ENCODE data around the gene PARD3. TPM values are rescaled to one million over a fixed set of nuclear protein-coding genes. Genes with fewer than 3 reads are reported as not detected.

PARD3 gene
- total and polyA plus RNA-seq, 2 donors (not counting 3 experiments of a cell fraction or from before 2014, with no cell fraction given), result 7.3 to 24.1 TPM

DNA sequence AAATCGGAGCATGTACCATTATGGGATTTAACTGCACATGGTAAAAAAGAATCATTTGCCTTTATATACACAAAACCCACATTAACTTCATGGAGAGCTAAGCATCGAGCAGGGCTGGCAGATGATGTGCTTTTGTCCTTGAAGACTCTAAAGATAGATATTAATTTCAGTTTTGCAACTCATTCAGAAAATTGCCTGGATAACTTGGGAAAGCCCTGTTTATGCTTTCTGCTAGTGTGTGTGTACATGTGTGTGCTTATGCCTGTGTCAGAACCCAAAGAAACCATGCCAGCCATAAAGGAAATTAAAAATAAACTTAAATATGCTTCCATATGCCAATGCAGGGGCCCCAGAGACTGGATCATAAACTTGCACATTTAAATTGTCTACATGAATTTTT lies 640.0 kb downstream of the PARD3 start:
- H3K27ac ChIP-seq (ENCODE audit: insufficient read depth, low read depth, low read length), result no peak overlapping the region
- no peaks in the 10 kb centered on the region for H3K4me1 ChIP-seq (ENCODE audit: control insufficient read depth, extremely low read depth, insufficient read depth, low read length)
- H3K4me3 ChIP-seq (replicated peaks in 1 of 3; ENCODE audit: insufficient read depth in 1 of 3, low read depth in 1 of 3, low read length in 3 of 3), result no peak overlapping the region
- no peaks in the 10 kb centered on the region for H3K27me3 ChIP-seq (ENCODE audit: control insufficient read depth in 2 of 2, insufficient read depth in 2 of 2, low read length in 2 of 2)
- no peak for TF ChIP-seq POLR2A (IDR thresholded peaks at IDR 0.05; ENCODE audit: low read depth, low read length)
- TF ChIP-seq, protein P1, sequence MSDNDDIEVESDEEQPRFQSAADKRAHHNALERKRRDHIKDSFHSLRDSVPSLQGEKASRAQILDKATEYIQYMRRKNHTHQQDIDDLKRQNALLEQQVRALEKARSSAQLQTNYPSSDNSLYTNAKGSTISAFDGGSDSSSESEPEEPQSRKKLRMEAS (IDR thresholded peaks at IDR 0.05; ENCODE audit: insufficient read depth, insufficient read length), result no peak
- no peak for TF ChIP-seq EZH2 (IDR thresholded peaks at IDR 0.05; ENCODE audit: borderline replicate concordance, low read depth, low read length, severe bottlenecking)
- TF ChIP-seq, protein P2, sequence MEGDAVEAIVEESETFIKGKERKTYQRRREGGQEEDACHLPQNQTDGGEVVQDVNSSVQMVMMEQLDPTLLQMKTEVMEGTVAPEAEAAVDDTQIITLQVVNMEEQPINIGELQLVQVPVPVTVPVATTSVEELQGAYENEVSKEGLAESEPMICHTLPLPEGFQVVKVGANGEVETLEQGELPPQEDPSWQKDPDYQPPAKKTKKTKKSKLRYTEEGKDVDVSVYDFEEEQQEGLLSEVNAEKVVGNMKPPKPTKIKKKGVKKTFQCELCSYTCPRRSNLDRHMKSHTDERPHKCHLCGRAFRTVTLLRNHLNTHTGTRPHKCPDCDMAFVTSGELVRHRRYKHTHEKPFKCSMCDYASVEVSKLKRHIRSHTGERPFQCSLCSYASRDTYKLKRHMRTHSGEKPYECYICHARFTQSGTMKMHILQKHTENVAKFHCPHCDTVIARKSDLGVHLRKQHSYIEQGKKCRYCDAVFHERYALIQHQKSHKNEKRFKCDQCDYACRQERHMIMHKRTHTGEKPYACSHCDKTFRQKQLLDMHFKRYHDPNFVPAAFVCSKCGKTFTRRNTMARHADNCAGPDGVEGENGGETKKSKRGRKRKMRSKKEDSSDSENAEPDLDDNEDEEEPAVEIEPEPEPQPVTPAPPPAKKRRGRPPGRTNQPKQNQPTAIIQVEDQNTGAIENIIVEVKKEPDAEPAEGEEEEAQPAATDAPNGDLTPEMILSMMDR (IDR thresholded peaks at IDR 0.05; ENCODE audit: extremely low read depth in 1 of 2, insufficient read depth in 1 of 2, low read depth in 1 of 2, low read length in 2 of 2), result no peak
- no peak for TF ChIP-seq GATA2 (IDR thresholded peaks at IDR 0.05; ENCODE audit: insufficient read depth, insufficient read length, low read depth, low read length)
- TF ChIP-seq POLR2AphosphoS5 (IDR thresholded peaks at IDR 0.05; ENCODE audit: insufficient read depth, low read depth, low read length), result no peak
- no peak for TF ChIP-seq JUN (IDR thresholded peaks at IDR 0.05; ENCODE audit: borderline replicate concordance, insufficient read depth, insufficient read length, low read depth)
- H3K9me3 ChIP-seq (replicated peaks; ENCODE audit: control insufficient read depth, insufficient read depth, low read length), result no peaks in the 10 kb centered on the region
- no peaks in the 10 kb centered on the region for H3K79me2 ChIP-seq (ENCODE audit: control insufficient read depth, insufficient read depth, low read length)
- no TSS peak for BruUV-seq (replicated peaks)
- DNase-seq (ENCODE audit: low read depth, low spot score) (no peak), FAIRE-seq (no peak)
- ChIA-PET CTCF (no interaction called here), POLR2A (no interaction called here)
- no peak overlapping the region for H2AFZ ChIP-seq (ENCODE audit: low read depth, low read length)
- H3K36me3 ChIP-seq (ENCODE audit: control insufficient read depth in 2 of 2, extremely low read depth in 1 of 2, insufficient read depth in 2 of 2, low read length in 2 of 2), result no peaks in the 10 kb centered on the region
- H4K20me1 ChIP-seq (replicated peaks; ENCODE audit: control insufficient read depth, extremely low read depth, insufficient read depth, low read length), result no peaks in the 10 kb centered on the region
- dilution Hi-C loops (cut with MboI; ENCODE audit: extremely low pct_ligation_motif_present, low sequenced_read_pairs) (no loop called here), intact Hi-C loops (cut with micrococcal nuclease) (no loop called here)
- no peaks in the 10 kb centered on the region for H3K9me1 ChIP-seq (replicated peaks; ENCODE audit: control insufficient read depth, extremely low read depth, insufficient read depth, low read length)
- no peak overlapping the region for H3K9ac ChIP-seq (replicated peaks; ENCODE audit: extremely low read depth, insufficient read depth, low read length)
- no peak overlapping the region for H3K4me2 ChIP-seq (ENCODE audit: insufficient read depth, low read length)
